ENCODE results near the gene DKK2.

Gene DKK2

GRCh38 chr4:106971636-106972035 lies 64.5 kb downstream of the DKK2 start:
- H3K4me3 ChIP-seq (ENCODE audit: low read depth, low read length): no peak overlapping the region
- no peak for DNase-seq

DNA sequence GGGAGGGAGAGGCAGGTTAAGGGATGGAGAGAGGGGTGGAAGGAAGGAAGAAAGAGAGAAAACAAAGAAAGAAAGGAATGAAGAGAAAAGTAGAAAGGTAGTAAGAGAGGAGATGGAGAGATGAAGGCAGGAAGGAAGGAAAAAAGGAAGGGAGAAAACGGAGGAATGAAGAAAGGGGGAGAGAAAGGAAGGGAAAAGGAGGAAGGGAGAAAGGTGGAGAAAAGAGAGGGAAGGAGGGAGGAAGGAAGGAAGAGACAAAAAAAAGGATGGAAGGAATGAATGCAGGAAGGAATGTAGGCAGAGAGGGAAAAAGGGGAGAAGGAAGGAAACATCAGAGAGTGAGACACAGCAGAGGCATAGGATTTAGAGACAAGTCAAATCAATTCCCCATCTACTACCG lies 68.2 kb downstream of the DKK2 start:
- no peak for TF ChIP-seq CTCF (IDR thresholded peaks at IDR 0.05; ENCODE audit: low read depth, low read length)
- Histone ChIP-seq H3K4me3 (ENCODE audit: low read depth, low read length) (no peak overlapping the region), H3K27me3 (ENCODE audit: insufficient read depth, low read depth, severe bottlenecking) (no peaks in the 10 kb centered on the region), H3K36me3 (no peaks in the 10 kb centered on the region), H3K27ac (no peak overlapping the region), H3K9me3 (ENCODE audit: severe bottlenecking) (peaks cover 3% of the 10 kb centered on the region)
- DNase-seq: no peak

More at GRCh38 chr4:106971636-106972035, 64.5 kb downstream of the DKK2 start:
- Histone ChIP-seq H3K36me3 (no peaks in the 10 kb centered on the region), H3K27me3 (ENCODE audit: insufficient read depth, low read depth, severe bottlenecking) (no peaks in the 10 kb centered on the region), H3K27ac (no peak overlapping the region), H3K9me3 (ENCODE audit: severe bottlenecking) (peaks cover 5% of the 10 kb centered on the region)
- TF ChIP-seq CTCF (IDR thresholded peaks at IDR 0.05; ENCODE audit: low read depth, low read length): no peak

DNA sequence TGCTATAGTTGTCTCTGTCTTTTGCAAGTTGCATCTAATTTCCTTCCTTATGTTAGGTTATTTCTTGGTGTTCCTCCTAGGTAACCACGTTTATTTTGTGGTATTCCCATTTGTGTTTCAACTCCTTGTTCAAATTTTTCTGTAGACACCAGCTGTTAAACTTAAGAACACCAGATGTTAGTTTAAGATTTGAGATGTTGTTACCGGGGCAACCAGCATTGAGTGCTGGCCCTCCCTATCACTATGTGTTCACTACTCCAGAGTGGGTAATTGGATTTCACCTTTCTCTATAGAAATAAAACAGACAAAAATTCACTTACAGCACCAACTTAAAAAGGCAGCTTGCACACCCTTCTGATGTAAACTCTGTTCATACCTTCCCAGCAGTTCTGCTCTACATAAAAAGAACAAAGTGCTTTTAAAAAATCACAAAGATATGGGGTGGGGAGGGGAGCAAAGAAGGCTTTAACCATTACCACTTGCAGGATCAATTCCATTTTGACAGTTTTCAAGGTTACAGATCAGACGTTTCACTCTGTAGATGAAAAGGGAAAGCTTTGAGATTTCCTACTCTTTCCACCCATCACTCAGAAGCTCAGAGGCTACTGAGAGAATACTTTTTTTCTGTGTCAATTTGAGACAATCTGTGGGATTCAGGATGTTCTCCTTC lies 82.9 kb downstream of the DKK2 start:
- no peaks in the 10 kb centered on the region for H3K9me3 ChIP-seq (ENCODE audit: severe bottlenecking)
- H3K27me3 ChIP-seq (ENCODE audit: insufficient read depth, low read depth, severe bottlenecking): no peaks in the 10 kb centered on the region
- no peak for TF ChIP-seq CTCF (IDR thresholded peaks at IDR 0.05; ENCODE audit: low read depth, low read length)
- no peak overlapping the region for H3K4me3 ChIP-seq (ENCODE audit: low read depth, low read length)
- DNase-seq: no peak
- H3K36me3 ChIP-seq: no peaks in the 10 kb centered on the region
- H3K27ac ChIP-seq: no peak overlapping the region

DNA sequence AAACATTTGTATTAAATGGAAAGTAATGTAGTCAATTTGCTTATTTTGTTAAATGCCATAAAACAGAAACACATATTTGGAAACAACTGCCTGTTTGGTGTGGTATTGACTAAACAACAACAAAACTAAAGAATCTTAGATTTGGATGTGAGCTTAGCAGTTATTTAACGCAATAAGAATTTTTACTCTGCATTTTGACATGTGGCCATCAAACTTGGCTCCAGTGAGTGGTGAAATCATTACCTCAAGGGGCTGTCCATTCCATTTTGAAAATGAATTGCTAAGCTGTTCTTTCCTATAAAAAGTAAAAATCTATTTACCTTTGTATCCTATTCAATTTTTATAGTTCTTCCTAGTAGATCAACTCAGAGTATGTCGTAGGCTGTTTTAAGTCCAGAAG lies 84.2 kb downstream of the DKK2 start:
- no peak for DNase-seq
- no peak for TF ChIP-seq CTCF (IDR thresholded peaks at IDR 0.05; ENCODE audit: low read depth, low read length)
- Histone ChIP-seq H3K27ac (no peak overlapping the region), H3K4me3 (ENCODE audit: low read depth, low read length) (no peak overlapping the region), H3K9me3 (ENCODE audit: severe bottlenecking) (no peaks in the 10 kb centered on the region), H3K27me3 (ENCODE audit: insufficient read depth, low read depth, severe bottlenecking) (no peaks in the 10 kb centered on the region), H3K36me3 (no peaks in the 10 kb centered on the region)

DNA sequence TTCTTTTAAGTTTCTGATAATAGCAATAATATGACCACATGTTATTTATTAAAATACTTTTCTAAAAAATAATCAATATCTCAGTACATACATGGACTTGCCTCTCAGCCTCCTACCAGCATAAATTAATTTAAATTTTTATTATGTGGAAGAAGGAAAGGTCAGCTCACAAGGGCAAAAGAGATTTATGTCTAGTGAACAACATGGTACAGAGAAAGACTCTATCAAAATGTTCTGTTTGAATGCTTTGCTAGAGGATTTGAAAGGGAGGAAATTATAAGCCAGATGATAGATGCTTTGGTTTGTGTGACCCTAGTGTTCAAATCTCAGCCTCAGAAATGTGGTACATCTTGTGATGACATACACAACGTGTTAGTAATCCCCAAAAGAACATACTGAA lies 94.3 kb downstream of the DKK2 start:
- Histone ChIP-seq H3K36me3 (no peaks in the 10 kb centered on the region), H3K4me3 (ENCODE audit: low read depth, low read length) (no peak overlapping the region), H3K27me3 (ENCODE audit: insufficient read depth, low read depth, severe bottlenecking) (no peaks in the 10 kb centered on the region), H3K9me3 (ENCODE audit: severe bottlenecking) (peaks cover 5% of the 10 kb centered on the region), H3K27ac (no peak overlapping the region)
- DNase-seq: no peak
- no peak for TF ChIP-seq CTCF (IDR thresholded peaks at IDR 0.05; ENCODE audit: low read depth, low read length)

GRCh38 chr4:106930522-106930921 lies 105.6 kb downstream of the DKK2 start:
- DNase-seq: no peak
- no peaks in the 10 kb centered on the region for H3K27me3 ChIP-seq (ENCODE audit: insufficient read depth, low read depth, severe bottlenecking)
- no peak for TF ChIP-seq CTCF (IDR thresholded peaks at IDR 0.05; ENCODE audit: low read depth, low read length)
- H3K4me3 ChIP-seq (ENCODE audit: low read depth, low read length): no peak overlapping the region
- no peaks in the 10 kb centered on the region for H3K36me3 ChIP-seq
- H3K9me3 ChIP-seq (ENCODE audit: severe bottlenecking): no peaks in the 10 kb centered on the region
- H3K27ac ChIP-seq: no peak overlapping the region

All from WERI-Rb-1 (cell line).